PC-9 (cell line): ENCODE measurements around the gene CRB3. TPM values are rescaled to one million over a fixed set of nuclear protein-coding genes. Genes with fewer than 3 reads are reported as not detected.

Source experiments
- BruUV-seq: library from RNA; stranded (reverse); fragments of 400-500 nt; replicated peaks from 2 replicates; lab custom pipeline; 2021; lab: Mats Ljungman, UMichigan
- CTCF ChIA-PET: fragments of 300-600 bp; sonication (Branson Sonifier 250); formaldehyde crosslinking; loops from one replicate; lab custom pipeline; 2022; ENCODE audit warnings: antibody characterized with exemption; lab: Charles Lee
- POLR2A ChIA-PET: fragments of 300-600 bp; sonication (Branson Sonifier 250); formaldehyde crosslinking; loops from one replicate; lab custom pipeline; 2022; ENCODE audit warnings: antibody characterized with exemption; ENCODE audit not compliant: unreplicated experiment; lab: Charles Lee
- DNase-seq, 2 experiments: peaks; one replicate each; pipeline versions ENCODE4 v3.0.0 to v3.0.0-alpha.2; 2015 to 2022; ENCODE audit warnings: mixed read lengths in 1 of 2
- H2AFZ ChIP-seq: fragments of 200-600 bp; sonication (generic); 2 replicates; pipeline ENCODE4 v1.8.1; 2017; ENCODE audit warnings: antibody characterized with exemption
- H3F3A ChIP-seq: fragments of 200-600 bp; sonication (generic); 2 replicates; pipeline ENCODE4 v1.8.1; 2017; ENCODE audit warnings: antibody characterized with exemption, mild to moderate bottlenecking, low read depth; ENCODE audit not compliant: insufficient read depth
- H3K27ac ChIP-seq: fragments of 200-600 bp; sonication (generic); 2 replicates; pipeline ENCODE4 v1.6.1; 2016; ENCODE audit warnings: mixed run types
- H3K27me3 ChIP-seq: fragments of 200-600 bp; sonication (generic); 2 replicates; pipeline ENCODE4 v1.6.1; 2016; ENCODE audit warnings: low read depth, mixed run types; ENCODE audit not compliant: insufficient read depth
- H3K36me3 ChIP-seq: fragments of 200-600 bp; sonication (generic); 2 replicates; pipeline ENCODE4 v1.6.1; 2016; ENCODE audit warnings: low read depth, mixed run types
- H3K4me1 ChIP-seq: fragments of 200-600 bp; sonication (generic); replicated peaks from 2 replicates; pipeline ENCODE4 v1.6.1; 2016; ENCODE audit warnings: mixed run types; ENCODE audit not compliant: insufficient read depth
- H3K4me2 ChIP-seq: fragments of 200-600 bp; sonication (generic); 2 replicates; pipeline ENCODE4 v1.6.1; 2017; ENCODE audit warnings: mixed run types
- H3K4me3 ChIP-seq: fragments of 200-600 bp; sonication (generic); 2 replicates; pipeline ENCODE4 v1.6.1; 2016; ENCODE audit warnings: mixed run types
- H3K79me2 ChIP-seq: fragments of 200-600 bp; sonication (generic); 2 replicates; pipeline ENCODE4 v1.6.1; 2017; ENCODE audit warnings: low read depth, mixed run types
- H3K9me2 ChIP-seq: fragments of 200-600 bp; sonication (generic); 2 replicates; pipeline ENCODE4 v1.8.1; 2017; ENCODE audit warnings: mild to moderate bottlenecking; ENCODE audit not compliant: insufficient read depth
- H3K9me3 ChIP-seq: fragments of 200-600 bp; sonication (generic); 2 replicates; pipeline ENCODE4 v1.8.1; 2016; ENCODE audit warnings: low read depth; ENCODE audit not compliant: insufficient read depth
- H4K20me1 ChIP-seq: fragments of 200-600 bp; sonication (generic); 2 replicates; pipeline ENCODE4 v1.8.1; 2017; ENCODE audit not compliant: insufficient read depth
- CTCF ChIP-seq: fragments of 200-600 bp; sonication (generic); conservative IDR thresholded peaks from 2 replicates; pipeline ENCODE4 v1.6.1; 2017; ENCODE audit warnings: mixed run types, antibody characterized with exemption, mild to moderate bottlenecking, moderate library complexity
- EZH2 ChIP-seq: fragments of 200-600 bp; sonication (generic); IDR thresholded peaks from 2 replicates; pipeline ENCODE4 v1.8.0; 2017; ENCODE audit warnings: antibody characterized with exemption, low read depth
- intact Hi-C: fragments of 100-400 bp; cut with micrococcal nuclease; formaldehyde crosslinking; loops from one replicate; pipeline ENCODE4 v1.10.0; 2022; ENCODE audit not compliant: unreplicated experiment
- total RNA-seq: library from RNA; stranded (reverse); gene quantifications from 2 replicates; pipeline ENCODE4 v1.2.3, GENCODE V29; 2021

The CRB3 gene
- total RNA-seq, 1 experiment from 2014 or later, result 40.6 TPM

- H3K4me1 ChIP-seq, result peaks cover 5% of the 10 kb centered on the region
- intact Hi-C loops, result no loop called here
- H3K79me2 ChIP-seq, result peaks cover 15% of the 10 kb centered on the region
- ChIA-PET CTCF (no interaction called here), POLR2A (no interaction called here)
- no peak overlapping the region for H3K4me3 ChIP-seq
- no peaks in the 10 kb centered on the region for H3K36me3 ChIP-seq
- no peak for TF ChIP-seq EZH2
- TF ChIP-seq CTCF, result no peak
- H3K9me2 ChIP-seq, result no peaks in the 10 kb centered on the region
- no peaks in the 10 kb centered on the region for H3K27me3 ChIP-seq
- H4K20me1 ChIP-seq, result no peaks in the 10 kb centered on the region
- H3F3A ChIP-seq, result peaks cover 7% of the 10 kb centered on the region; the same call in 1 of the 2 replicates
- H2AFZ ChIP-seq, result no peak overlapping the region
- H3K9me3 ChIP-seq, result no peaks in the 10 kb centered on the region
- DNase-seq, result no peak
- no peak overlapping the region for H3K27ac ChIP-seq
- no peak overlapping the region for H3K4me2 ChIP-seq
- no TSS peak for BruUV-seq
Observed at GRCh38 chr19:6466526-6467248, 2.6 kb downstream of the CRB3 start.

- no TSS peak for BruUV-seq
- ChIA-PET CTCF (no interaction called here), POLR2A (no interaction called here)
- H3K9me3 ChIP-seq, result no peaks in the 10 kb centered on the region
- H2AFZ ChIP-seq, result no peak overlapping the region
- H3K4me1 ChIP-seq, result peaks cover 5% of the 10 kb centered on the region
- TF ChIP-seq EZH2 (no peak), CTCF (no peak)
- H3K27me3 ChIP-seq, result no peaks in the 10 kb centered on the region
- H3K4me2 ChIP-seq, result no peak overlapping the region
- no peaks in the 10 kb centered on the region for H3K36me3 ChIP-seq
- no peak for DNase-seq
- peaks cover 15% of the 10 kb centered on the region for H3K79me2 ChIP-seq
- intact Hi-C loops, result no loop called here
- H3F3A ChIP-seq, result peaks cover 7% of the 10 kb centered on the region; the same call in 1 of the 2 replicates
- no peaks in the 10 kb centered on the region for H4K20me1 ChIP-seq
- H3K27ac ChIP-seq, result no peak overlapping the region
- no peak overlapping the region for H3K4me3 ChIP-seq
- H3K9me2 ChIP-seq, result no peaks in the 10 kb centered on the region
Observed at GRCh38 chr19:6467384-6467783, 3.3 kb downstream of the CRB3 start.

- CTCF ChIA-PET, result no interaction called here
- no peaks in the 10 kb centered on the region for H3K36me3 ChIP-seq
Observed at GRCh38 chr19:6470173-6470572, 6.1 kb downstream of the CRB3 start.

More at GRCh38 chr19:6470173-6470572, 6.1 kb downstream of the CRB3 start:
- Histone ChIP-seq H3K27ac (no peak overlapping the region), H3K79me2 (peaks cover 7% of the 10 kb centered on the region), H3K9me3 (no peaks in the 10 kb centered on the region), H3K27me3 (no peaks in the 10 kb centered on the region), H3K4me3 (no peak overlapping the region), H4K20me1 (no peaks in the 10 kb centered on the region), H3F3A (no peaks in the 10 kb centered on the region; the same call in 1 of the 2 replicates), H3K4me1 (peaks cover 13% of the 10 kb centered on the region), H3K4me2 (no peak overlapping the region), H2AFZ (no peak overlapping the region), H3K9me2 (no peaks in the 10 kb centered on the region)
- BruUV-seq, result no TSS peak
- intact Hi-C loops, result no loop called here
- TF ChIP-seq CTCF (no peak), EZH2 (no peak)
- POLR2A ChIA-PET, result no interaction called here
- no peak for DNase-seq
